Uterus (tissue), 2 donors: ENCODE data around the gene UBE4B.

Source experiments
- CTCF ChIP-seq, 4 experiments: fragments of 200-600 bp in 2 of 4; fragments of 450-650 bp in 2 of 4; sonication (generic) in 2 of 4; IDR thresholded peaks; one replicate each; pipeline ENCODE4 v1.5.1; 2016 to 2019; ENCODE audit warnings: antibody characterized with exemption in 4 of 4, mild to moderate bottlenecking in 2 of 4, moderate library complexity in 1 of 4
- POLR2A ChIP-seq, 2 donors: fragments of 450-650 bp; IDR thresholded peaks; one replicate each; pipeline ENCODE4 v1.6.1; 2016; ENCODE audit warnings: antibody characterized with exemption in 2 of 2, mild to moderate bottlenecking in 1 of 2, moderate library complexity in 1 of 2

- TF ChIP-seq CTCF (IDR thresholded peaks at IDR 0.05): no peak
- no peak for TF ChIP-seq POLR2A (IDR thresholded peaks at IDR 0.05)
Measured at GRCh38 chr1:10048601-10049000, 15.8 kb downstream of the UBE4B start.
